Erythroblast (primary cell): ENCODE data around the gene TBX4.
A peak's percentile ranks its signal among the peaks of the same experiment; 100 is the strongest.

Source experiments
- DNase-seq, 2 experiments: peaks; one replicate each; lab custom pipeline; 2025; lab: John Stamatoyannopoulos, UW
- GATA1 ChIP-seq: IDR thresholded peaks from 2 replicates; pipeline ENCODE4 v1.6.1; 2011; ENCODE audit warnings: low read depth, mild to moderate bottlenecking, control low read depth, low read length, moderate library complexity
- POLR2A ChIP-seq: IDR thresholded peaks from 2 replicates; pipeline ENCODE4 v1.6.1; 2011; ENCODE audit warnings: mild to moderate bottlenecking, low read length

The TBX4 gene

DNA sequence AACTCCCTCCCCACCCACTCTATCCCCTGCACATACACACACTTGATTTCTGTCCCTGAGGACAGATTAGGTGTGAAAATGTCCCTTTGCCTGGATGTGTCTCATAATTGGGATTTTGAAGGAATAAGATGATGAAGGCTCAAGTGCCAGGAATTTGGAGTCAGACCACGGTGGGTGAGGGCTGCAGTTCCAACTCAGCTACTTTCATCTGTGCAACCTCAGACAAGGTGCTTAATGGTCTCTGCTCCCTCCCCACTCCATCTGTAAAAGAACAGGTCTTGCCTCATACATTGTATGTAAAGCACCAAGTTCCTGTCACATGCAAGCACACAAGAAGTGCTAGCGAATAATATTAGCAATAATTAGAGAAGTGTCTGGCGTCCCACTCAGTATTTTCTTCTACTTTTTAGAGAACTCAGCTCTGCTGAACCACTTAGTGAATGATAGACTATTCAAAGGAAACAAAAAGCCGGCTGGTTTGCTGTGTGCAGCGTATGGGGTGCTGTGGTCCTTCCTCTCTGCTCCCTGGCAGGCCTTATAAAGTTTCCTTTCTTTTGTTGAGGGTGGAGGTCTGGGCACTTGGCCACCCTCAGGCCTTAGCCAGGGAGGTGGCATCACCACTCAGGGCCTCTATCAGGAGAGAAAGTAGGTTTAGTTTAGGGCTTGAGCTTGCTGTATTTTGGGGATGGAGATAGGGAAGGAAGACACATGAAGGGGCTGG, 6.4 kb downstream of the TBX4 start:
- DNase-seq: no peak
- no peak for TF ChIP-seq POLR2A
- TF ChIP-seq GATA1: no peak

DNA sequence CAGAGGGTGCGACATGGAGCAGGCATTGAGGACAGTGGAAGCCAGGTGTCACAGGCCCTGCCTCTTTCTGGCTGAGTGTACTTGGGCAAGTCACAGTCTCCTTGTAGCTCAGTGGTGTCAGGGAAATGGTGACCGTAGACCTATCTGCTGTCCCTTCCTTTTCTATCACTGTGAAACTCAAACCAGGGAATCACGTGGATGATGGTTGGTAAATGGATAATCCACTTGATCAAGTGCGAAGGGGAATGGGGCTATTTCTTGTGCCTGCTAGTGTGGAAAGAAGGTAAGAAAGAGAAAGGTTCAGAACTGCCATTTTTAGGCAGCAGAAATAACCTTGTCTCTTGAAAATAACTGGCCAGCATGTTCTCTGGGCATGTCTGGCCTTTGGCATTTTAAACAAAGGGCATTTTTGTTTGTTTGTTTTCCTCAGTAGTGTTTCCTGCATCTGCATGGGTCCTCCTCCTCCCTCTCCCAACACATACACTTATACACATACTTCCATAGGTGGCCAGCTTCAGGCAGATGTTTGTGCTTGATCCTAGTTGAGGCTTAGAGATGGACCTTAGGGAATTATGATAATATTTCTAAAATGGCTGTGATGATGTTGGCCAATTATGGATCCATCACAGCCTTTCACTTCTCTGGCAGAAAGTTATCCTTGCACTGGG, 7.1 kb downstream of the TBX4 start:
- no peak for DNase-seq
- no peak for TF ChIP-seq GATA1
- no peak for TF ChIP-seq POLR2A

DNA sequence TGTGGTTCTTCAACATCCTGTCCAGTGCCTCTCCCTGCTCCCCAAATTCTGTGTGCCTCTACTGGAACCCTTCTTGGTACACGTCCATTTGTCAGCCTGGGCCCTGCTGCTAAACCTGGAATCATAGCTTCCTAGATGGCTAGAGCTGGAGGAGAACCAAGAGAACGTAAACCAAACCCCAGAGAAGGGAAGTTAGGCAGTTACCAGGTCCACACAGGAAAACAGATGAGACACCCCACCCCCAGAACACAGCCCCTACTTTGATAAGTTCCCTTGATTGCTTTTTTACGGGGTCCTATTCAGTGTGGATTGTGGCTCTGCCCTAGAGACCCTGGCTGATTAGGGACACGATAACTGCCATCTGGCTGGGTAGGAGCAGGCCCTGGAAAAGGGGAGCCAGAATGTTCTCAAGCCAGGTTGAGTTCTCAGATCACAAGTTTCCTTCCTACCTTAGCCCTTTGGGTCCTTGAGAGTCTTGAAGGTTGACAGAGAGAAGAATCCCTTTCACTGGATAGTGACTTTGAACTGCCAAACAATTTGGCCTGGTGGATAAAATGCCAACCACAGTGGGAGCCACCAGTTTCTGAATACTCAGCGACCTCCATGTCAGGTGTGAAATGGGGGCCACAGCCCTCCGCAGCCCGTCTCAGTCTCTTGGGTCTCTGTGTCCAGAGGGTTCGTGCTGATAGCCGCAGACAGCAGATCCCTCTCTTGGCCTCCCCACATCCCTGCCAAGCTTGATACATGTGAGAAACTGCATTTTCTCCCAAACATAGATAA, 7.9 kb downstream of the TBX4 start:
- TF ChIP-seq POLR2A: no peak
- no peak for TF ChIP-seq GATA1
- DNase-seq: no peak

GRCh38 chr17:61460796-61461585, 8.8 kb downstream of the TBX4 start:
- TF ChIP-seq POLR2A (no peak), GATA1 (no peak)
- no peak for DNase-seq

DNA sequence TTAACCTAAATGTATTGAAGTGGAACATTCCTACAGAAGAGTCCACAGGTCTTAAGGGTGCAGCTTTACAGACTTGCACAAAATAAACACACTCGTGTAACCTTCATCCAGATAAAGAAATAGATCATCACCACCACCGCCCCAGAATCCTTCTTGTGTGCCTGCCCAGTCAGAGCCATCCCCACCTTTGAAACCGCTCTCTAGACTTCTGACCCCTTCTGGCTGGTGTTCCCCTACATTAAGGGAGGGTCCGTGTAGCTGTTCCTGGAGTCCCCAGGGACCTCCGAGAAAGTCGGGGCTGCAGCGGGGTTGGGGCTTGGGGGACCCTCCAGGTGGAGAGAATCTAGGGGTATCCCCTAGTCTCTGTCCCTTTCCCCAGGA, 9.4 kb downstream of the TBX4 start:
- DNase-seq: no peak
- TF ChIP-seq POLR2A (no peak), GATA1 (no peak)

DNA sequence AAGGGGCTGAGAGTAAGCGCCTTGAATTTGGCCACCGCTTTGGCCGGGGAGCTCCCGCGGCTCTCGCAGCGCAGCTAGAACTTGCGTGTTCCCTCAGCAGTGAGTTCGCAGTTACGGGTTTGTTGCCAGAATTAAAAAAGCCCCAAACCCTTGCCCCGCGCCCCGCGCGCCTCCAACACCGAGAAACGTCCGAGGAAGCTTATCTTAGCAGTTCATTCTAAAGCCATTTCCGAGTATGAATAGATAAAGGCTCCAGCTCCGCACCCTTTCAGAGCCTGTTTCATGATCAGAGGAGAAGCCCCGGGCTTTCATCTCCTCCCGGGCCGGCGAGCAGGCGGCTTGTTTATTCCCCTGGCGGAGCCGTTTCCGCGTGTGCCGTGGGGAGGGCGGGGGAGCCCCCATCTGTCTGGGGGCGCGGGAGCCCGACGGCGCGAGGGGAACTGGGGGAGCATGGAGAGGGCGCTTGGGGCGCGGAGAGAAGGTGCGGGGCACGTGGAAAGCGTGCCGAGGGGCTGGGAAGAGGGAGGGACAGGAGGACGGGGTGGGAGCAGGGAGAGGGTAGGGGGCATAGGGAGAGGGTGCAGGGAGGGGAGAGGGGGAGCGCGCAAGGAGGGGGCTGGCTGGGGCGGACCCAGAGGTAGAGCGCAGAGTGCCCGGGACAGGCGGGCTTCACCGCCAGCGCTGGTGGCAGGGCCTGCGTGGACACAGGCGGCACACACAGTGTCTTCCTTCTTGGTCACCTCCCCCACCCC, 9.9 kb downstream of the TBX4 start:
- DNase-seq: peak; percentile 26 to 53

GRCh38 chr17:61462719-61463315, 10.6 kb downstream of the TBX4 start:
- TF ChIP-seq GATA1: no peak
- no peak for TF ChIP-seq POLR2A
- DNase-seq: no peak

More for the DNA sequence above, 9.9 kb downstream of the TBX4 start:
- no peak for TF ChIP-seq GATA1
- no peak for TF ChIP-seq POLR2A

DNA sequence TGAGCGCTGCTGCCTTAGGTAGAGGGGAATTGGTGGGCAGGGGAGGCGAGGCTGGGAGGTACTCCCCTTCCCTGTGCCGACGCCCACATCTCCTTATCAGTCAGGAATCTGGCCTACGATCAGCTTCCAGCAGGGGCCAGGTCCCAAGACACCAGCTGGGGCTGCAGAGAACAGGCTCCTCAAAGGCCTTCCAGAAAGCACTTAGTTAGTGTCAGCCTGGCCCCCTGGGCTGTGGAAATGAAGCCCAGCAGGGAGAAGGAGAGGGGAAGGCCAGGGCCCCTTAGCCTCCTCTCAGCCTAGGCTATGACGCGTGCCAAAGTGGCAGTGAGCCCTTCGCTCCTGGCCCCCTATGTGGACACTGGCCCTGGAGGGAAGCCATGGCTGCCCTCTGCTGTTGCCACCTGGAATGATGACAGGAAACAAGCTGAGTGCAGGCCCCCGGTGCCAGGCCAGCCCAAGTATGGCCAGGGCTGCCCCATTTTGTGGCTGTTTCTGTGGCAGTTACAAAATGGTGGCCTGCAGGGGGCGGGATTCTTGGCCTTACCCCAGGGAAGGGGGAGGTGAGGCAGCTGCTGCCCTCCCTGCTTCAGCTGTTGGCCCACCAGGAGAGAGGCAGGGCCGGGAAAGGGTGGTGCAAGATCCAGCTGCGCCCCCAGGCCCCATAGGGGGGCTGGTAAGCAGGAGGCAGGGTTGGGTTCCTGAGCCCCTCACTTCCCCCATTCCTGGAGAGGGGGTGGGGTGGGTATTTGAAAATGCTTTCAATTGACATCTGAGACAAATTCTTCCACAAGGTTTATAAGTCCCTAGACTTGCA, 11.3 kb downstream of the TBX4 start:
- DNase-seq: peak in 1 of 2 experiments; percentile 14

DNA sequence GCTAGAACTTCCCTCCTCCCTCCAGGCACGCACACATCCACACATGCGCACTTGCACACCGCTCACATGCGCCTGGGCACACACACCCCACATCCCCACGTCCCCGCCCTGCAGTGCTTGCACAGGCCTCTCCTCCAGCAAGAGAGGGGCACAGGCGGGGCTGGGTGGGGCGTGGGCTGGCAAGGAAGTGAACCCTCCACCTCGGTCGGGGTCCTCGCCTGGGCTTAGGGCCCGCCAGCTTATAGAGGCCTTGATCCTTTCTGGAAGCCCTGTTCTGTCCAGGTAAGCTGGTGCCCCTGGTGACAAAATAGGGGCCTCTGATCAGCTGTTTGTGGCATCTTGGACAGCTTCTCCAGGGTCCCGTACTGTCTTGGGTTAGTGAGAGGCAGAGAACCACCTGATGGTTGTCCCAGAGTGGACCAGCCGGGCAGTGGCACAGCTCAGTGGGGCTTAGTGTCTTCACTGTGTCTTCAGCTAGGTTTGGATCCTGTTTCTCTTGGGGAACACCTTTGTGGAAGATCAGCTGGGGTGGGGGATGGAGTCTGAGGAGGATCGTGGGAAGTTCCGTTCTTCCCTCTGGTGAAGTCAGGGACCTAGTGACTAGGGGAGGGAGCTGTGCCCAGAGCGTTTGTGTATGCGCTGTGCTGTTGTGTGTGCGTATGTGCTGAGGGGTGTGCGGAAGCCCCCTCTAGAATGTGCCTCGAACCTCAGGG, 12.1 kb downstream of the TBX4 start:
- TF ChIP-seq POLR2A (no peak), GATA1 (no peak)
- no peak for DNase-seq

More for the DNA sequence above, 11.3 kb downstream of the TBX4 start:
- TF ChIP-seq POLR2A (no peak), GATA1 (no peak)

DNA sequence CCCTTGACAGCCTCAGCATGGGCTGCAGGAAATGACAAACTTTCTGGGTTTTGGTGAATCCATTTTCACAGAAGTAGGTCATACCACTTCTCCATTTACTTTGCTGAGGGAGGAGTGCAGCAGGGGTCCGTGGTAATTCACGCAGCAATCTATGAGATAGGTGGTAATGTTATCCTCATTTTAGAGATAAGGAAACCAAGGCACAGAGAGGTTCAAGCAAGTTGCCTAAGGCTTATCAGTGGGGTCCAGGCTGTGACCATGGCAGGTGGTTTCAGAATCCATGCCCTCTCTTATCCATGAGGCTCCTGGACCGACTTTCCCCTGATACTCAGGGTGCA, 12.6 kb downstream of the TBX4 start:
- no peak for DNase-seq
- no peak for TF ChIP-seq GATA1
- TF ChIP-seq POLR2A: no peak
